Endothelial cell of umbilical vein (primary cell): ENCODE results near the gene CABLES1. TPM values are rescaled to one million over a fixed set of nuclear protein-coding genes. Genes with fewer than 3 reads are reported as not detected.

Experiments used
- BruUV-seq: library from RNA; stranded (reverse); fragments of 400-500 nt; replicated peaks from 2 replicates; lab custom pipeline; 2021; lab: Mats Ljungman, UMichigan
- CTCF ChIA-PET: fragments of 300-600, 350-600 bp; sonication (Branson Sonifier 250); formaldehyde crosslinking; loops from one replicate; lab custom pipeline; 2021; ENCODE audit warnings: antibody characterized with exemption, inconsistent platforms; lab: Charles Lee
- POLR2A ChIA-PET: fragments of 300-600, 350-600 bp; sonication (Branson Sonifier 250); formaldehyde crosslinking; loops from one replicate; lab custom pipeline; 2021; ENCODE audit warnings: antibody characterized with exemption, inconsistent platforms; lab: Charles Lee
- DNase-seq: peaks from one replicate; pipeline ENCODE4 v3.0.0-alpha.2; 2011; ENCODE audit warnings: low read depth, low spot score
- FAIRE-seq: peaks from 2 replicates; lab custom pipeline; 2011; peaks lifted over from hg19 to GRCh38; lab: Jason Lieb, UNC
- H2AFZ ChIP-seq: 2 replicates; pipeline ENCODE4 v1.6.0; 2012; ENCODE audit warnings: low read depth, low read length, control low read depth, inconsistent platforms
- H3K27ac ChIP-seq: 2 replicates; pipeline ENCODE4 v1.5.1; 2011; ENCODE audit warnings: low read depth, mild to moderate bottlenecking, control low read depth, low read length, moderate library complexity; ENCODE audit not compliant: insufficient read depth
- H3K27me3 ChIP-seq, 2 experiments: 2 replicates each; pipeline versions ENCODE4 v1.6.0 to v1.6.1; 2011; ENCODE audit warnings: low read length in 2 of 2, mixed read lengths in 1 of 2; ENCODE audit not compliant: control insufficient read depth in 2 of 2, insufficient read depth in 2 of 2
- H3K36me3 ChIP-seq, 2 experiments: 2 replicates in 1 of 2; 3 replicates in 1 of 2; pipeline ENCODE4 v1.5.1; 2011; ENCODE audit warnings: low read length in 2 of 2, mild to moderate bottlenecking in 1 of 2, moderate library complexity in 1 of 2; ENCODE audit not compliant: control insufficient read depth in 2 of 2, insufficient read depth in 2 of 2; ENCODE audit errors: extremely low read depth in 1 of 2
- H3K4me1 ChIP-seq: 3 replicates; pipeline ENCODE4 v1.5.1; 2011; ENCODE audit warnings: mild to moderate bottlenecking, low read length; ENCODE audit not compliant: control insufficient read depth, insufficient read depth; ENCODE audit errors: extremely low read depth
- H3K4me2 ChIP-seq: 2 replicates; pipeline ENCODE4 v1.6.1; 2011; ENCODE audit warnings: low read length, control low read depth, mixed read lengths; ENCODE audit not compliant: insufficient read depth
- H3K4me3 ChIP-seq, 3 experiments: fragments of 200-600 bp in 1 of 3; sonication (generic), shearing (Covaris generic) in 1 of 3; replicated peaks in 1 of 3; 2 replicates each; pipeline ENCODE4 v1.5.1; 2011 to 2016; ENCODE audit warnings: control low read depth in 3 of 3, low read length in 3 of 3, mild to moderate bottlenecking in 2 of 3, inconsistent platforms in 1 of 3, low read depth in 1 of 3, moderate library complexity in 1 of 3; ENCODE audit not compliant: insufficient read depth in 1 of 3
- H3K79me2 ChIP-seq: 2 replicates; pipeline ENCODE4 v1.6.0; 2012; ENCODE audit warnings: low read length, inconsistent platforms; ENCODE audit not compliant: control insufficient read depth, insufficient read depth
- H3K9ac ChIP-seq: replicated peaks from 2 replicates; pipeline ENCODE3; 2011; ENCODE audit warnings: low read length, control low read depth; ENCODE audit not compliant: insufficient read depth; ENCODE audit errors: extremely low read depth
- H3K9me1 ChIP-seq: replicated peaks from 3 replicates; pipeline ENCODE4 v1.6.0; 2011; ENCODE audit warnings: mild to moderate bottlenecking, low read length; ENCODE audit not compliant: control insufficient read depth, insufficient read depth; ENCODE audit errors: extremely low read depth
- H3K9me3 ChIP-seq: replicated peaks from 2 replicates; pipeline ENCODE4 v1.5.1; 2012; ENCODE audit warnings: low read length, inconsistent platforms; ENCODE audit not compliant: control insufficient read depth, insufficient read depth
- H4K20me1 ChIP-seq: replicated peaks from 2 replicates; pipeline ENCODE3; 2011; ENCODE audit warnings: mild to moderate bottlenecking, low read length; ENCODE audit not compliant: control insufficient read depth, insufficient read depth; ENCODE audit errors: extremely low read depth
- CTCF ChIP-seq, 2 donors: IDR thresholded peaks; 1 replicate in 1 of 2; 2 replicates in 1 of 2; pipeline ENCODE4 v1.5.1; 2011; ENCODE audit warnings: low read length in 2 of 2, mild to moderate bottlenecking in 2 of 2, moderate library complexity in 2 of 2, control low read depth in 1 of 2, inconsistent platforms in 1 of 2, low read depth in 1 of 2; ENCODE audit not compliant: insufficient read depth in 1 of 2; ENCODE audit errors: extremely low read depth in 1 of 2
- EZH2 ChIP-seq: IDR thresholded peaks from 2 replicates; pipeline ENCODE4 v1.6.1; 2012; ENCODE audit warnings: borderline replicate concordance, low read depth, mild to moderate bottlenecking, moderate library complexity, low read length, inconsistent platforms; ENCODE audit not compliant: severe bottlenecking
- FOS ChIP-seq: IDR thresholded peaks from 2 replicates; pipeline ENCODE4 v1.6.1; 2011; ENCODE audit warnings: mild to moderate bottlenecking, low read length, moderate library complexity, borderline replicate concordance; ENCODE audit not compliant: insufficient read depth
- JUN ChIP-seq: IDR thresholded peaks from 2 replicates; pipeline ENCODE4 v1.6.1; 2011; ENCODE audit warnings: borderline replicate concordance, low read depth; ENCODE audit not compliant: insufficient read length, insufficient read depth
- POLR2A ChIP-seq: IDR thresholded peaks from 2 replicates; pipeline ENCODE4 v1.6.1; 2012; ENCODE audit warnings: low read depth, mild to moderate bottlenecking, control low read depth, low read length
- POLR2AphosphoS5 ChIP-seq: IDR thresholded peaks from 2 replicates; pipeline ENCODE4 v1.6.1; 2012; ENCODE audit warnings: low read depth, mild to moderate bottlenecking, control low read depth, low read length, moderate library complexity; ENCODE audit not compliant: insufficient read depth
- dilution Hi-C: fragments of 300-500 bp; cut with MboI; formaldehyde crosslinking; loops from one replicate; pipeline ENCODE4 v1.15.0; 2019; ENCODE audit warnings: low sequenced_read_pairs; ENCODE audit not compliant: extremely low pct_ligation_motif_present
- intact Hi-C: fragments of 100-400 bp; cut with micrococcal nuclease; formaldehyde crosslinking; loops from one replicate; pipeline ENCODE4 v1.10.0; 2022
- polyA plus RNA-seq, 4 experiments: library from polyadenylated mRNA; depleted of rRNA in 3 of 4; stranded (reverse) in 3 of 4; unstranded in 1 of 4; fragments of >200 nt; gene quantifications; 2 replicates each; pipeline versions ENCODE4 v1.2.1 to v1.2.3, GENCODE V29; 2011 to 2012; ENCODE audit warnings: missing spikeins in 1 of 4
- total RNA-seq: library from RNA; stranded (reverse); gene quantifications from 2 replicates; pipeline ENCODE4 v1.2.3, GENCODE V29; 2021

The CABLES1 gene
- total and polyA plus RNA-seq, 2 donors (not counting 3 experiments of a cell fraction or from before 2014, with no cell fraction given) = 40.2 to 71.1 TPM

GRCh38 chr18:23142251-23142929, 7.1 kb downstream of the CABLES1 start:
- POLR2A ChIA-PET = no interaction called here
- H3K36me3 ChIP-seq = peaks cover 0 to 5% of the 10 kb centered on the region in 2 experiments
- BruUV-seq = no TSS peak
- CTCF ChIA-PET = interaction anchor here (1.4 to 1.5 kb wide), 2 partner anchors 110 to 236 kb away, joined by 4 to 6 read pairs; no protein-coding TSS in a partner anchor
- H3K9me1 ChIP-seq = no peaks in the 10 kb centered on the region
- DNase-seq (no peak), FAIRE-seq (peak; percentile 24)
- intact Hi-C loops = no loop called here
- no peaks in the 10 kb centered on the region for H3K9me3 ChIP-seq
- no peak overlapping the region for H3K27ac ChIP-seq
- no peaks in the 10 kb centered on the region for H3K27me3 ChIP-seq
- H3K79me2 ChIP-seq = peaks cover 77% of the 10 kb centered on the region
- H3K4me1 ChIP-seq = peaks cover 40% of the 10 kb centered on the region
- no peak overlapping the region for H2AFZ ChIP-seq
- H3K4me3 ChIP-seq = no peak overlapping the region
- H3K4me2 ChIP-seq = no peak overlapping the region
- no peaks in the 10 kb centered on the region for H4K20me1 ChIP-seq
- no peak overlapping the region for H3K9ac ChIP-seq
- dilution Hi-C loops = no loop called here
- TF ChIP-seq POLR2AphosphoS5 (no peak), JUN (peak; percentile 51), CTCF (IDR thresholded peaks at IDR 0.05; ENCODE audit: extremely low read depth in 1 of 2, insufficient read depth in 1 of 2, low read depth in 1 of 2, low read length in 2 of 2) (no peak), POLR2A (peak; percentile 4), EZH2 (no peak), FOS (peak; percentile 36)
